Trophoblast cell (in vitro differentiated cells and primary cell): Measurements from ENCODE around the gene TRABD2B.

Experiments used
- DNase-seq, 2 donors: peaks; one replicate each; pipeline ENCODE4 v3.0.0-alpha.2; 2016
- H2AFZ ChIP-seq: 2 replicates; pipeline ENCODE4 v1.6.1; 2013; ENCODE audit warnings: low read length, moderate library complexity, mild to moderate bottlenecking; ENCODE audit not compliant: insufficient read depth, poor library complexity
- H2AK5ac ChIP-seq: 2 replicates; pipeline ENCODE4 v1.6.1; 2013; ENCODE audit warnings: mild to moderate bottlenecking, low read length
- H2BK120ac ChIP-seq: 2 replicates; pipeline ENCODE4 v1.6.1; 2013; ENCODE audit warnings: low read length, mild to moderate bottlenecking, moderate library complexity; ENCODE audit not compliant: insufficient read depth, poor library complexity
- H2BK12ac ChIP-seq: 2 replicates; pipeline ENCODE4 v1.6.1; 2013; ENCODE audit warnings: mild to moderate bottlenecking, low read length, moderate library complexity
- H2BK5ac ChIP-seq: 2 replicates; pipeline ENCODE4 v1.6.1; 2013; ENCODE audit warnings: low read length, low read depth, moderate library complexity, mild to moderate bottlenecking; ENCODE audit not compliant: poor library complexity
- H3K14ac ChIP-seq: 2 replicates; pipeline ENCODE4 v1.6.1; 2013; ENCODE audit warnings: mild to moderate bottlenecking, low read length
- H3K18ac ChIP-seq: 2 replicates; pipeline ENCODE4 v1.6.1; 2013; ENCODE audit warnings: mild to moderate bottlenecking, low read length
- H3K23ac ChIP-seq: 2 replicates; pipeline ENCODE4 v1.6.1; 2013; ENCODE audit warnings: low read length
- H3K27ac ChIP-seq: 2 replicates; pipeline ENCODE4 v1.5.1; 2013; ENCODE audit warnings: low read depth, mild to moderate bottlenecking, inconsistent platforms, low read length, moderate library complexity
- H3K27me3 ChIP-seq: 2 replicates; pipeline ENCODE4 v1.6.1; 2013; ENCODE audit warnings: inconsistent platforms, mild to moderate bottlenecking, low read length, moderate library complexity; ENCODE audit not compliant: insufficient read depth
- H3K36me3 ChIP-seq, 2 experiments: 1 replicate in 1 of 2; 2 replicates in 1 of 2; pipeline ENCODE4 v1.6.1; 2013; ENCODE audit warnings: low read length in 2 of 2, mild to moderate bottlenecking in 2 of 2, moderate library complexity in 1 of 2; ENCODE audit not compliant: insufficient read depth in 2 of 2, control insufficient read depth in 1 of 2
- H3K4ac ChIP-seq: 2 replicates; pipeline ENCODE4 v1.6.1; 2013; ENCODE audit warnings: low read depth, mild to moderate bottlenecking, low read length, moderate library complexity
- H3K4me1 ChIP-seq, 2 experiments: 1 replicate in 1 of 2; 2 replicates in 1 of 2; pipeline ENCODE4 v1.6.1; 2013; ENCODE audit warnings: low read length in 2 of 2, mild to moderate bottlenecking in 2 of 2, moderate library complexity in 1 of 2; ENCODE audit not compliant: insufficient read depth in 2 of 2, control insufficient read depth in 1 of 2
- H3K4me2 ChIP-seq: 2 replicates; pipeline ENCODE4 v1.6.1; 2013; ENCODE audit warnings: inconsistent platforms, mild to moderate bottlenecking, low read length, moderate library complexity
- H3K4me3 ChIP-seq: 2 replicates; pipeline ENCODE4 v1.5.1; 2013; ENCODE audit warnings: mild to moderate bottlenecking, low read depth, low read length, inconsistent platforms
- H3K79me1 ChIP-seq: one replicate; pipeline ENCODE4 v1.6.1; 2013; ENCODE audit warnings: low read length
- H3K79me2 ChIP-seq: 2 replicates; pipeline ENCODE4 v1.6.1; 2013; ENCODE audit warnings: low read length, mild to moderate bottlenecking; ENCODE audit not compliant: control insufficient read depth, insufficient read depth, poor library complexity
- H3K9ac ChIP-seq: 2 replicates; pipeline ENCODE4 v1.6.1; 2013; ENCODE audit warnings: mild to moderate bottlenecking, low read length
- H3K9me3 ChIP-seq: 2 replicates; pipeline ENCODE4 v1.6.1; 2013; ENCODE audit warnings: low read depth, mild to moderate bottlenecking, control low read depth, inconsistent platforms, low read length; ENCODE audit not compliant: insufficient read depth
- H4K12ac ChIP-seq: 2 replicates; pipeline ENCODE4 v1.6.1; 2013; ENCODE audit warnings: low read depth, mild to moderate bottlenecking, low read length, moderate library complexity
- H4K8ac ChIP-seq: 2 replicates; pipeline ENCODE4 v1.6.1; 2013; ENCODE audit warnings: low read depth, mild to moderate bottlenecking, low read length, moderate library complexity
- H4K91ac ChIP-seq: one replicate; pipeline ENCODE4 v1.6.1; 2013; ENCODE audit warnings: low read depth, mild to moderate bottlenecking, low read length, moderate library complexity
- WGBS: extraction: QIAGEN DNeasy Blood & Tissue Kit; methylation state at CpG from one replicate; pipeline ENCODE4 v1.1.7; 2013; ENCODE audit warnings: missing lambda C conversion rate; ENCODE audit not compliant: insufficient read length, insufficient coverage; ENCODE audit errors: extremely low coverage; 5-methylcytosine and 5-hydroxymethylcytosine counted together

TRABD2B gene

DNA sequence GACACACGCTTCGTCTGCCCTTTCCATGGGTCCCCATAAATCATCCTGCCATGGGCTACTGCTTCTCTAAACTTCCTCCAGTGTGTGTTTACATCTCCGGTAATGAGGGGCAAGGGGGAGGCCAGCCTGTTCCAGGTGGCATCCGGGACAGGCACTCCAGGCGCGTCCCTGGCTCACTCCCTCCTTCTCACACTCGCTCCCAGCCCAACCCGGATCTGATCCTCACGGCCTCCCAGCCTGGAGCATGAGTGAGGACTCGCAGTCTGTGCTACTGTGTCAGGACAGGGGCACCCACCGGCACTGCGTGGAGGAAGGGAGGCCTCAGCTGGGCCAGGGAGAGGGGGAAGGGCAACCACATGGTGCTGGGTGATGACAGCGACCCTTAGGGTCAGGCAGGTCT is 225.4 kb downstream of the TRABD2B start:
- Histone ChIP-seq H2BK12ac (no peak overlapping the region), H3K79me2 (no peaks in the 10 kb centered on the region), H3K9ac (no peak overlapping the region), H3K9me3 (peaks cover 3% of the 10 kb centered on the region), H3K4me3 (no peak overlapping the region), H3K23ac (no peak overlapping the region), H4K8ac (no peak overlapping the region), H3K4ac (no peak overlapping the region), H4K91ac (no peak overlapping the region), H2BK120ac (no peak overlapping the region), H2AFZ (no peak overlapping the region), H3K79me1 (no peaks in the 10 kb centered on the region), H2BK5ac (no peak overlapping the region), H2AK5ac (no peak overlapping the region), H3K4me2 (no peak overlapping the region), H3K27ac (no peak overlapping the region), H3K14ac (no peak overlapping the region), H3K27me3 (no peaks in the 10 kb centered on the region), H4K12ac (no peak overlapping the region), H3K36me3 (no peaks in the 10 kb centered on the region), H3K4me1 (peaks cover 3 to 4% of the 10 kb centered on the region in 2 experiments), H3K18ac (no peak overlapping the region)
- no peak for DNase-seq
- WGBS, result no CpG with 5 or more reads among the region's 13 CpGs

- no peak overlapping the region for H2AK5ac ChIP-seq
- no peaks in the 10 kb centered on the region for H3K79me2 ChIP-seq
- H4K8ac ChIP-seq, result no peak overlapping the region
- H3K27me3 ChIP-seq, result no peaks in the 10 kb centered on the region
- WGBS, result no CpG with 5 or more reads among the region's 4 CpGs
- no peak overlapping the region for H2BK5ac ChIP-seq
- peaks cover 3 to 4% of the 10 kb centered on the region in 2 experiments for H3K4me1 ChIP-seq
- no peak overlapping the region for H4K91ac ChIP-seq
- no peak overlapping the region for H2BK120ac ChIP-seq
- H3K4me3 ChIP-seq, result no peak overlapping the region
- H4K12ac ChIP-seq, result no peak overlapping the region
- no peak overlapping the region for H3K4ac ChIP-seq
- H3K9me3 ChIP-seq, result peaks cover 3% of the 10 kb centered on the region
- no peaks in the 10 kb centered on the region for H3K79me1 ChIP-seq
- DNase-seq, result no peak
- H3K36me3 ChIP-seq, result no peaks in the 10 kb centered on the region
- no peak overlapping the region for H3K18ac ChIP-seq
- H3K27ac ChIP-seq, result no peak overlapping the region
- no peak overlapping the region for H2BK12ac ChIP-seq
- no peak overlapping the region for H2AFZ ChIP-seq
- no peak overlapping the region for H3K4me2 ChIP-seq
- H3K9ac ChIP-seq, result no peak overlapping the region
- H3K14ac ChIP-seq, result no peak overlapping the region
- H3K23ac ChIP-seq, result no peak overlapping the region
These were observed 227.2 kb downstream of the TRABD2B start for GRCh38 chr1:47769983-47770382.

GRCh38 chr1:47769295-47769694 is 227.9 kb downstream of the TRABD2B start:
- Histone ChIP-seq H3K4me3 (no peak overlapping the region), H4K8ac (no peak overlapping the region), H3K9me3 (peaks cover 3% of the 10 kb centered on the region), H4K91ac (no peak overlapping the region), H3K4me1 (peaks cover 3 to 4% of the 10 kb centered on the region in 2 experiments), H3K4ac (no peak overlapping the region), H3K36me3 (no peaks in the 10 kb centered on the region), H3K27ac (no peak overlapping the region), H4K12ac (no peak overlapping the region), H2AK5ac (no peak overlapping the region), H2AFZ (no peak overlapping the region), H3K23ac (no peak overlapping the region), H3K27me3 (no peaks in the 10 kb centered on the region), H3K9ac (no peak overlapping the region), H3K14ac (no peak overlapping the region), H2BK120ac (no peak overlapping the region), H3K79me1 (no peaks in the 10 kb centered on the region), H3K79me2 (no peaks in the 10 kb centered on the region), H3K18ac (no peak overlapping the region), H2BK12ac (no peak overlapping the region), H3K4me2 (no peak overlapping the region), H2BK5ac (no peak overlapping the region)
- WGBS, result no CpG with 5 or more reads among the region's 3 CpGs
- no peak for DNase-seq

- Histone ChIP-seq H4K8ac (no peak overlapping the region), H3K27me3 (no peaks in the 10 kb centered on the region), H3K9me3 (no peaks in the 10 kb centered on the region), H2AFZ (no peak overlapping the region), H2AK5ac (no peak overlapping the region), H3K79me1 (no peaks in the 10 kb centered on the region), H4K12ac (no peak overlapping the region), H3K18ac (no peak overlapping the region), H3K36me3 (no peaks in the 10 kb centered on the region), H3K4ac (no peak overlapping the region), H3K9ac (no peak overlapping the region), H4K91ac (no peak overlapping the region), H2BK120ac (no peak overlapping the region), H3K79me2 (no peaks in the 10 kb centered on the region), H3K23ac (no peak overlapping the region), H2BK5ac (no peak overlapping the region), H2BK12ac (no peak overlapping the region), H3K4me3 (no peak overlapping the region), H3K4me1 (peaks cover 3 to 4% of the 10 kb centered on the region in 2 experiments), H3K14ac (no peak overlapping the region), H3K27ac (no peak overlapping the region), H3K4me2 (no peak overlapping the region)
- WGBS, result no CpG with 5 or more reads among the region's 11 CpGs
- DNase-seq, result no peak
These were observed 229.5 kb downstream of the TRABD2B start for GRCh38 chr1:47767741-47768100.
